SK-N-SH treated with all-trans-retinoic acid at 6 μM for 48 hours (cell line): ENCODE results near the gene CCND1.
"Not testable (repeated sequence)": the region's sequence is repeated elsewhere in the genome, so short reads cannot be mapped to it uniquely, and the experiment has no call there.

Source experiments
- ATAC-seq: fragments of 200-7000 bp; cut with Tn5 transposase; 3 replicates; pipeline ENCODE4 v1.9.1; 2020; ENCODE audit warnings: mild to moderate bottlenecking, moderate library complexity
- CREB5 ChIP-seq: fragments of 250-450 bp; sonication (Bioruptor Pico); IDR thresholded peaks from 2 replicates; pipeline ENCODE4 v1.5.1; 2020; ENCODE audit warnings: low read depth, mild to moderate bottlenecking, moderate library complexity
- CSDC2 ChIP-seq: fragments of 250-450 bp; sonication (Bioruptor Pico); IDR thresholded peaks from 2 replicates; pipeline ENCODE4 v1.5.0; 2020; ENCODE audit warnings: mild to moderate bottlenecking, moderate library complexity
- CSRNP3 ChIP-seq: fragments of 250-450 bp; sonication (Bioruptor Pico); IDR thresholded peaks from 2 replicates; pipeline ENCODE4 v1.5.1; 2021; ENCODE audit warnings: mild to moderate bottlenecking, moderate library complexity
- ESRRG ChIP-seq: fragments of 250-450 bp; sonication (Bioruptor Pico); IDR thresholded peaks from 2 replicates; pipeline ENCODE4 v1.6.1; 2021; ENCODE audit warnings: mild to moderate bottlenecking
- GLIS3 ChIP-seq: fragments of 250-450 bp; sonication (Bioruptor Pico); IDR thresholded peaks from 2 replicates; pipeline ENCODE4 v1.5.0; 2020; ENCODE audit warnings: mild to moderate bottlenecking, moderate library complexity
- ISL1 ChIP-seq: fragments of 250-450 bp; sonication (Bioruptor Pico); IDR thresholded peaks from 2 replicates; pipeline ENCODE4 v2.1.2; 2022; ENCODE audit warnings: mild to moderate bottlenecking, moderate library complexity
- OSR1 ChIP-seq: fragments of 250-450 bp; sonication (Bioruptor Pico); IDR thresholded peaks from 2 replicates; pipeline ENCODE4 v1.8.0; 2022; ENCODE audit warnings: moderate library complexity, mild to moderate bottlenecking, inconsistent platforms
- PATZ1 ChIP-seq: fragments of 250-450 bp; sonication (Bioruptor Pico); IDR thresholded peaks from 2 replicates; pipeline ENCODE4 v1.8.0; 2020; ENCODE audit warnings: mild to moderate bottlenecking, moderate library complexity, borderline replicate concordance
- PPARA ChIP-seq: fragments of 250-450 bp; sonication (Bioruptor Pico); IDR thresholded peaks from 2 replicates; pipeline ENCODE4 v1.5.0; 2020; ENCODE audit warnings: mild to moderate bottlenecking, borderline replicate concordance
- RARB ChIP-seq: fragments of 250-450 bp; sonication (Bioruptor Pico); IDR thresholded peaks from 2 replicates; pipeline ENCODE4 v1.8.0; 2021; ENCODE audit warnings: mild to moderate bottlenecking, moderate library complexity
- SNAI2 ChIP-seq: fragments of 250-450 bp; sonication (Bioruptor Pico); IDR thresholded peaks from 2 replicates; pipeline ENCODE4 v1.5.0; 2020; ENCODE audit warnings: mild to moderate bottlenecking, moderate library complexity
- TCF4 ChIP-seq: fragments of 250-450 bp; sonication (Bioruptor Pico); IDR thresholded peaks from 2 replicates; pipeline ENCODE4 v1.8.0; 2021; ENCODE audit warnings: mild to moderate bottlenecking, moderate library complexity, borderline replicate concordance
- TOX ChIP-seq: fragments of 250-450 bp; sonication (Bioruptor Pico); IDR thresholded peaks from 2 replicates; pipeline ENCODE4 v1.8.0; 2021; ENCODE audit warnings: mild to moderate bottlenecking, moderate library complexity, borderline replicate concordance
- ZC3H10 ChIP-seq: fragments of 250-450 bp; sonication (Bioruptor Pico); IDR thresholded peaks from 2 replicates; pipeline ENCODE4 v1.5.1; 2021; ENCODE audit warnings: mild to moderate bottlenecking, moderate library complexity
- ZFP3 ChIP-seq: fragments of 250-450 bp; sonication (Bioruptor Pico); IDR thresholded peaks from 2 replicates; pipeline ENCODE4 v1.5.0; 2020; ENCODE audit warnings: mild to moderate bottlenecking, moderate library complexity
- ZFP30 ChIP-seq: fragments of 450-650 bp; formaldehyde crosslinking; IDR thresholded peaks from 2 replicates; pipeline ENCODE4 v1.5.0; 2022; ENCODE audit warnings: mild to moderate bottlenecking, moderate library complexity
- ZNF565 ChIP-seq: fragments of 450-650 bp; formaldehyde crosslinking; conservative IDR thresholded peaks from 2 replicates; pipeline ENCODE4 v1.5.0; 2020; ENCODE audit warnings: low read depth, mild to moderate bottlenecking, moderate library complexity
- ZNF8 ChIP-seq: fragments of 450-650 bp; formaldehyde crosslinking; IDR thresholded peaks from 2 replicates; pipeline ENCODE4 v1.5.0; 2020; ENCODE audit warnings: mild to moderate bottlenecking, moderate library complexity
- TF ChIP-seq, protein P1 (sequence below): fragments of 250-450 bp; sonication (Bioruptor Pico); IDR thresholded peaks from 2 replicates; pipeline ENCODE4 v1.8.0; 2021; ENCODE audit warnings: low read depth, mild to moderate bottlenecking, moderate library complexity, borderline replicate concordance
- TF ChIP-seq, protein P2 (sequence below): fragments of 250-450 bp; sonication (Bioruptor Pico); IDR thresholded peaks from 2 replicates; pipeline ENCODE4 v1.5.0; 2020; ENCODE audit warnings: mild to moderate bottlenecking, moderate library complexity

CCND1 gene

GRCh38 chr11:69695581-69695980, 54.6 kb downstream of the CCND1 start (continued):
- TF ChIP-seq CSRNP3 (CRISPR knock-in tag) = no peak

- ATAC-seq = not testable (repeated sequence)
Measured at GRCh38 chr11:69695995-69696394, 55.0 kb downstream of the CCND1 start.

GRCh38 chr11:69696749-69697468, 56.0 kb downstream of the CCND1 start:
- ATAC-seq = no peak
- TF ChIP-seq ZNF8 (CRISPR knock-in tag) = no peak
- TF ChIP-seq RARB (CRISPR knock-in tag) = no peak
- no peak for TF ChIP-seq ZFP30 (CRISPR knock-in tag)

DNA sequence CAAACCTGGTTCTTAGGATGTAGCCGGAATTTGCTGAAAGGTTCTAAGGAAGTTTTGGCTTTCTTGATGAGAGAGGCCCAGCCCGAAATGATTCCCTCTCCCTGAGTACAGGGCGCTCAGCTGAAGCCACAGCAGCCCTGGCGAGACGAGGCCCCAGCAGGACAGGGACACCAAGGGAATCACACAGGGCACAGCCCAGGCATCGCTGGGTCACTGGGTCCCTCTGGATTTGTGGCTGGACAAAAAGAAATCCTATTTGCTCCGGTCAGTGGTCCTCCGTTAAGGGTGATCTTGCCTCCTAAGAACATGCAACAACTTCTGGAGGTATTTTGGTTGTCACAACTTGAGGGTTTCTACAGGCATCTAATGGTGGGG, 56.5 kb downstream of the CCND1 start:
- ATAC-seq = no peak
- TF ChIP-seq ZC3H10 (CRISPR knock-in tag) (no peak), CSDC2 (no peak), ZNF565 (CRISPR knock-in tag) (no peak), PPARA (no peak), ZNF8 (CRISPR knock-in tag) (no peak), ISL1 (no peak), CSRNP3 (CRISPR knock-in tag) (no peak), SNAI2 (CRISPR knock-in tag) (no peak), OSR1 (CRISPR knock-in tag) (no peak), TOX (no peak), ESRRG (no peak), TCF4 (CRISPR knock-in tag) (no peak), GLIS3 (CRISPR knock-in tag) (no peak), PATZ1 (CRISPR knock-in tag) (no peak), CREB5 (no peak), ZFP30 (CRISPR knock-in tag) (no peak), ZFP3 (CRISPR knock-in tag) (no peak), RARB (CRISPR knock-in tag) (no peak)
- TF ChIP-seq, protein P1, sequence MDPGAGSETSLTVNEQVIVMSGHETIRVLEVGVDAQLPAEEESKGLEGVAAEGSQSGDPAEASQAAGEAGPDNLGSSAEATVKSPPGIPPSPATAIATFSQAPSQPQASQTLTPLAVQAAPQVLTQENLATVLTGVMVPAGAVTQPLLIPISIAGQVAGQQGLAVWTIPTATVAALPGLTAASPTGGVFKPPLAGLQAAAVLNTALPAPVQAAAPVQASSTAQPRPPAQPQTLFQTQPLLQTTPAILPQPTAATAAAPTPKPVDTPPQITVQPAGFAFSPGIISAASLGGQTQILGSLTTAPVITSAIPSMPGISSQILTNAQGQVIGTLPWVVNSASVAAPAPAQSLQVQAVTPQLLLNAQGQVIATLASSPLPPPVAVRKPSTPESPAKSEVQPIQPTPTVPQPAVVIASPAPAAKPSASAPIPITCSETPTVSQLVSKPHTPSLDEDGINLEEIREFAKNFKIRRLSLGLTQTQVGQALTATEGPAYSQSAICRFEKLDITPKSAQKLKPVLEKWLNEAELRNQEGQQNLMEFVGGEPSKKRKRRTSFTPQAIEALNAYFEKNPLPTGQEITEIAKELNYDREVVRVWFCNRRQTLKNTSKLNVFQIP (CRISPR knock-in tag) = no peak
- TF ChIP-seq, protein P2, sequence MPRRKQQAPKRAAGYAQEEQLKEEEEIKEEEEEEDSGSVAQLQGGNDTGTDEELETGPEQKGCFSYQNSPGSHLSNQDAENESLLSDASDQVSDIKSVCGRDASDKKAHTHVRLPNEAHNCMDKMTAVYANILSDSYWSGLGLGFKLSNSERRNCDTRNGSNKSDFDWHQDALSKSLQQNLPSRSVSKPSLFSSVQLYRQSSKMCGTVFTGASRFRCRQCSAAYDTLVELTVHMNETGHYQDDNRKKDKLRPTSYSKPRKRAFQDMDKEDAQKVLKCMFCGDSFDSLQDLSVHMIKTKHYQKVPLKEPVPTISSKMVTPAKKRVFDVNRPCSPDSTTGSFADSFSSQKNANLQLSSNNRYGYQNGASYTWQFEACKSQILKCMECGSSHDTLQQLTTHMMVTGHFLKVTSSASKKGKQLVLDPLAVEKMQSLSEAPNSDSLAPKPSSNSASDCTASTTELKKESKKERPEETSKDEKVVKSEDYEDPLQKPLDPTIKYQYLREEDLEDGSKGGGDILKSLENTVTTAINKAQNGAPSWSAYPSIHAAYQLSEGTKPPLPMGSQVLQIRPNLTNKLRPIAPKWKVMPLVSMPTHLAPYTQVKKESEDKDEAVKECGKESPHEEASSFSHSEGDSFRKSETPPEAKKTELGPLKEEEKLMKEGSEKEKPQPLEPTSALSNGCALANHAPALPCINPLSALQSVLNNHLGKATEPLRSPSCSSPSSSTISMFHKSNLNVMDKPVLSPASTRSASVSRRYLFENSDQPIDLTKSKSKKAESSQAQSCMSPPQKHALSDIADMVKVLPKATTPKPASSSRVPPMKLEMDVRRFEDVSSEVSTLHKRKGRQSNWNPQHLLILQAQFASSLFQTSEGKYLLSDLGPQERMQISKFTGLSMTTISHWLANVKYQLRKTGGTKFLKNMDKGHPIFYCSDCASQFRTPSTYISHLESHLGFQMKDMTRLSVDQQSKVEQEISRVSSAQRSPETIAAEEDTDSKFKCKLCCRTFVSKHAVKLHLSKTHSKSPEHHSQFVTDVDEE = no peak
- TF ChIP-seq, all 23 proteins: peak for 0
